ENCODE data around the gene TMPRSS9.

The TMPRSS9 gene

GRCh38 chr19:2421581-2422306, 61.7 kb downstream of the TMPRSS9 start:
- DNase-seq = no peak

GRCh38 chr19:2423071-2423914, 63.2 kb downstream of the TMPRSS9 start:
- no peaks in the 10 kb centered on the region for H3K9me3 Mint-ChIP-seq
- H3K4me3 Mint-ChIP-seq = no peak overlapping the region
- no peaks in the 10 kb centered on the region for H3K27me3 Mint-ChIP-seq
- peaks cover 21% of the 10 kb centered on the region for H3K36me3 Mint-ChIP-seq (ENCODE audit: insufficient read depth)
- peaks cover 11 to 14% of the 10 kb centered on the region in 2 donors for H3K4me1 Mint-ChIP-seq (ENCODE audit: low read depth in 2 of 2)
- ATAC-seq (replicated peaks) (no peak), DNase-seq (no peak)
- no peak overlapping the region for H3K27ac Mint-ChIP-seq

More at GRCh38 chr19:2421581-2422306, 61.7 kb downstream of the TMPRSS9 start:
- ATAC-seq (replicated peaks) = no peak
- Mint-ChIP-seq H3K27ac (no peak overlapping the region), H3K9me3 (no peaks in the 10 kb centered on the region), H3K27me3 (no peaks in the 10 kb centered on the region), H3K4me1 (ENCODE audit: low read depth in 2 of 2) (peaks cover 5% of the 10 kb centered on the region in 2 donors), H3K4me3 (no peak overlapping the region), H3K36me3 (ENCODE audit: insufficient read depth) (peaks cover 10% of the 10 kb centered on the region)

- Mint-ChIP-seq H3K9me3 (no peaks in the 10 kb centered on the region), H3K27ac (no peak overlapping the region), H3K4me1 (ENCODE audit: low read depth in 2 of 2) (peaks cover 11 to 14% of the 10 kb centered on the region in 2 donors), H3K27me3 (no peaks in the 10 kb centered on the region), H3K4me3 (no peak overlapping the region), H3K36me3 (ENCODE audit: insufficient read depth) (peaks cover 21% of the 10 kb centered on the region)
- ATAC-seq (replicated peaks) (no peak), DNase-seq (no peak)
Observed at GRCh38 chr19:2423915-2424685, 64.0 kb downstream of the TMPRSS9 start.

GRCh38 chr19:2424686-2425621, 64.9 kb downstream of the TMPRSS9 start:
- ATAC-seq (replicated peaks) (no peak), DNase-seq (no peak)
- Mint-ChIP-seq H3K9me3 (no peaks in the 10 kb centered on the region), H3K36me3 (ENCODE audit: insufficient read depth) (peaks cover 21% of the 10 kb centered on the region), H3K4me1 (ENCODE audit: low read depth in 2 of 2) (peaks cover 11 to 14% of the 10 kb centered on the region in 2 donors), H3K27ac (no peak overlapping the region), H3K27me3 (no peaks in the 10 kb centered on the region), H3K4me3 (no peak overlapping the region)

GRCh38 chr19:2425622-2426581, 65.8 kb downstream of the TMPRSS9 start:
- Mint-ChIP-seq H3K4me3 (peak overlapping the region; percentile 95 to 98), H3K36me3 (ENCODE audit: insufficient read depth) (peaks cover 21% of the 10 kb centered on the region), H3K27ac (peak overlapping the region; percentile 22 to 97), H3K4me1 (ENCODE audit: low read depth in 2 of 2) (peaks cover 11 to 14% of the 10 kb centered on the region in 2 donors), H3K9me3 (no peaks in the 10 kb centered on the region), H3K27me3 (no peaks in the 10 kb centered on the region)
- DNase-seq (no peak), ATAC-seq (replicated peaks) (no peak)

- DNase-seq = peak in 2 of 3 experiments; percentile 12 to 20
Observed at GRCh38 chr19:2426611-2427428, 66.8 kb downstream of the TMPRSS9 start.

GRCh38 chr19:2427429-2428320, 67.6 kb downstream of the TMPRSS9 start, which contains the start of gene TIMM13:
Gene TIMM13, minus strand, starts transcription at chr19:2427586. Its CDS starts 53 bp downstream, at chr19:2427533.
- Mint-ChIP-seq H3K36me3 (ENCODE audit: insufficient read depth) (peaks cover 18% of the 10 kb centered on the region), H3K27ac (peak within 1 kb of the TSS; percentile 97), H3K4me1 (ENCODE audit: low read depth in 2 of 2) (peaks cover 11 to 14% of the 10 kb centered on the region in 2 donors), H3K27me3 (no peaks in the 10 kb centered on the region), H3K4me3 (peak within 1 kb of the TSS; percentile 95 to 98), H3K9me3 (no peaks in the 10 kb centered on the region)
- ATAC-seq (replicated peaks) (peak; percentile 94), DNase-seq (peak; percentile 95 to 98 (median 96))

More at GRCh38 chr19:2426611-2427428, 66.8 kb downstream of the TMPRSS9 start:
- peak overlapping the region; percentile 97 for H3K27ac Mint-ChIP-seq
- H3K4me1 Mint-ChIP-seq (ENCODE audit: low read depth in 2 of 2) = peaks cover 11 to 14% of the 10 kb centered on the region in 2 donors
- peaks cover 18% of the 10 kb centered on the region for H3K36me3 Mint-ChIP-seq (ENCODE audit: insufficient read depth)
- no peaks in the 10 kb centered on the region for H3K9me3 Mint-ChIP-seq
- H3K4me3 Mint-ChIP-seq = peak overlapping the region; percentile 95 to 98
- H3K27me3 Mint-ChIP-seq = no peaks in the 10 kb centered on the region
- peak; percentile 1 for ATAC-seq (replicated peaks)

- ATAC-seq (replicated peaks) (no peak), DNase-seq (no peak)
- peak overlapping the region; percentile 97 for H3K27ac Mint-ChIP-seq
- no peaks in the 10 kb centered on the region for H3K9me3 Mint-ChIP-seq
- H3K36me3 Mint-ChIP-seq (ENCODE audit: insufficient read depth) = peaks cover 18% of the 10 kb centered on the region
- peaks cover 11 to 14% of the 10 kb centered on the region in 2 donors for H3K4me1 Mint-ChIP-seq (ENCODE audit: low read depth in 2 of 2)
- peak overlapping the region; percentile 95 to 98 for H3K4me3 Mint-ChIP-seq
- H3K27me3 Mint-ChIP-seq = no peaks in the 10 kb centered on the region
Observed at GRCh38 chr19:2428321-2428690, 68.2 kb downstream of the TMPRSS9 start.

- Mint-ChIP-seq H3K27ac (peak overlapping the region; percentile 35 to 73), H3K9me3 (no peaks in the 10 kb centered on the region), H3K27me3 (no peaks in the 10 kb centered on the region), H3K4me3 (peak overlapping the region in 1 of 2 donors; percentile 14), H3K36me3 (ENCODE audit: insufficient read depth) (peaks cover 18% of the 10 kb centered on the region), H3K4me1 (ENCODE audit: low read depth in 2 of 2) (peaks cover 11 to 14% of the 10 kb centered on the region in 2 donors)
- DNase-seq (no peak), ATAC-seq (replicated peaks) (no peak)
Observed at GRCh38 chr19:2428756-2429711, 69.0 kb downstream of the TMPRSS9 start.

Data from effector memory CD8-positive, alpha-beta T cell (primary cell).